ENCODE data around the gene EPHA4.

EPHA4 gene

DNA sequence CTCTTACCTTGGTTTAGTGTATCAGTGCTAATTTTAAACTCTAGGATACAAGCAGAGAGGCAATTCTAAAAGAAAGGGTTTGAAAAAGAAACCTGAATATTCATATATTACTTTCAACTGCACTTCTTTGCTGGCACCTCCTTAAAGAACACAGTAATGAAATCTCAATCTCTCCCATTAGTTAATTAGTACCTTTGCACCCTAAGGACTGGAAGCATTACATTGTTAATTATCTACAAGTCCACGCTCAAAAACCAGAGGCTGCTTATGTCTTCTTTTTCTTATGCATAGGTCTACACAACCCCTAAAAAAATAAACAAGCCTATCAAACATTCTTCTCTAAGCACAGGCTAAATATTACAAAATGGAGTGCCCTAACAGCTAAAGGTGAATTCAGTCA, 20.2 kb downstream of the EPHA4 start:
- no peak overlapping the region for H3K4me2 ChIP-seq (ENCODE audit: insufficient read depth, low read length)
- no peak for ATAC-seq (ENCODE audit: insufficient read depth, low read depth)

DNA sequence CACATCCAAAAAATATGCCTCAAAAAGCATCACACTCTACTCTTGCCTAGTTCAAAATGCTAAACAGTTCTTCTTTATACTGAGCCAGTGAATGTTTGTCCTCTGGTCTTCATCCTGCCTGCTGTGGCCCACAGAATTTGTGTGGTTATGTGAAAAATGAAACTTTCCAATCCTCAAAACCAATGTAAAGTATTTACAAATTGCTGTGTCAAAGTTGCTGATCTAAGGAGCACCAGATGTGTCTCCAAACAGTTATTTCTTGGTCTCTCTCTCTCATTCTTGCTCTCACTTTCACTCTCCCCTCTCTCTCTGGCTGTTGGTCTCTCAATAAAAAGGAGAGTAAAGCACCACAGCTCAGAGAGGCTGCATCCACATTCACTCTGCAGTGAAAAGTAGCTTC, 23.0 kb downstream of the EPHA4 start:
- H3K9me3 ChIP-seq (ENCODE audit: insufficient read depth, low read length, severe bottlenecking), result no peaks in the 10 kb centered on the region
- no peaks in the 10 kb centered on the region for H3K79me2 ChIP-seq (ENCODE audit: insufficient read depth, low read length)
- no peaks in the 10 kb centered on the region for H3K4me1 ChIP-seq (ENCODE audit: insufficient read depth, low read length)
- no peak overlapping the region for H3K4me3 ChIP-seq (ENCODE audit: low read depth in 1 of 2, low read length in 2 of 2)
- TF ChIP-seq, protein P1, sequence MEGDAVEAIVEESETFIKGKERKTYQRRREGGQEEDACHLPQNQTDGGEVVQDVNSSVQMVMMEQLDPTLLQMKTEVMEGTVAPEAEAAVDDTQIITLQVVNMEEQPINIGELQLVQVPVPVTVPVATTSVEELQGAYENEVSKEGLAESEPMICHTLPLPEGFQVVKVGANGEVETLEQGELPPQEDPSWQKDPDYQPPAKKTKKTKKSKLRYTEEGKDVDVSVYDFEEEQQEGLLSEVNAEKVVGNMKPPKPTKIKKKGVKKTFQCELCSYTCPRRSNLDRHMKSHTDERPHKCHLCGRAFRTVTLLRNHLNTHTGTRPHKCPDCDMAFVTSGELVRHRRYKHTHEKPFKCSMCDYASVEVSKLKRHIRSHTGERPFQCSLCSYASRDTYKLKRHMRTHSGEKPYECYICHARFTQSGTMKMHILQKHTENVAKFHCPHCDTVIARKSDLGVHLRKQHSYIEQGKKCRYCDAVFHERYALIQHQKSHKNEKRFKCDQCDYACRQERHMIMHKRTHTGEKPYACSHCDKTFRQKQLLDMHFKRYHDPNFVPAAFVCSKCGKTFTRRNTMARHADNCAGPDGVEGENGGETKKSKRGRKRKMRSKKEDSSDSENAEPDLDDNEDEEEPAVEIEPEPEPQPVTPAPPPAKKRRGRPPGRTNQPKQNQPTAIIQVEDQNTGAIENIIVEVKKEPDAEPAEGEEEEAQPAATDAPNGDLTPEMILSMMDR (IDR thresholded peaks at IDR 0.05; ENCODE audit: borderline replicate concordance, extremely low read depth, low read length, poor library complexity, severe bottlenecking), result no peak
- TF ChIP-seq EZH2 (IDR thresholded peaks at IDR 0.05; ENCODE audit: borderline replicate concordance, low read depth, low read length, severe bottlenecking), result no peak
- no peak overlapping the region for H3K4me2 ChIP-seq (ENCODE audit: insufficient read depth, low read length)
- no peak overlapping the region for H3K27ac ChIP-seq (ENCODE audit: low read length)
- no peaks in the 10 kb centered on the region for H3K36me3 ChIP-seq (ENCODE audit: insufficient read depth, low read length)
- H2AFZ ChIP-seq (ENCODE audit: low read depth, low read length), result no peak overlapping the region
- H3K27me3 ChIP-seq (ENCODE audit: insufficient read depth, low read length, poor library complexity), result no peaks in the 10 kb centered on the region
- H4K20me1 ChIP-seq (ENCODE audit: insufficient read depth, low read length), result no peaks in the 10 kb centered on the region
- no peak overlapping the region for H3K9ac ChIP-seq (ENCODE audit: low read depth, low read length)
- no peak for DNase-seq
- no peak for ATAC-seq (ENCODE audit: insufficient read depth, low read depth)

More for the DNA sequence above, 20.2 kb downstream of the EPHA4 start:
- no peaks in the 10 kb centered on the region for H4K20me1 ChIP-seq (ENCODE audit: insufficient read depth, low read length)
- DNase-seq, result no peak
- no peak overlapping the region for H2AFZ ChIP-seq (ENCODE audit: low read depth, low read length)
- no peaks in the 10 kb centered on the region for H3K36me3 ChIP-seq (ENCODE audit: insufficient read depth, low read length)
- H3K27me3 ChIP-seq (ENCODE audit: insufficient read depth, low read length, poor library complexity), result no peaks in the 10 kb centered on the region
- TF ChIP-seq, protein P1 (IDR thresholded peaks at IDR 0.05; ENCODE audit: borderline replicate concordance, extremely low read depth, low read length, poor library complexity, severe bottlenecking), result no peak
- TF ChIP-seq EZH2 (IDR thresholded peaks at IDR 0.05; ENCODE audit: borderline replicate concordance, low read depth, low read length, severe bottlenecking), result no peak
- no peaks in the 10 kb centered on the region for H3K4me1 ChIP-seq (ENCODE audit: insufficient read depth, low read length)
- H3K79me2 ChIP-seq (ENCODE audit: insufficient read depth, low read length), result no peaks in the 10 kb centered on the region
- no peak overlapping the region for H3K27ac ChIP-seq (ENCODE audit: low read length)
- H3K9me3 ChIP-seq (ENCODE audit: insufficient read depth, low read length, severe bottlenecking), result no peaks in the 10 kb centered on the region
- H3K4me3 ChIP-seq (ENCODE audit: low read depth in 1 of 2, low read length in 2 of 2), result no peak overlapping the region
- no peak overlapping the region for H3K9ac ChIP-seq (ENCODE audit: low read depth, low read length)

DNA sequence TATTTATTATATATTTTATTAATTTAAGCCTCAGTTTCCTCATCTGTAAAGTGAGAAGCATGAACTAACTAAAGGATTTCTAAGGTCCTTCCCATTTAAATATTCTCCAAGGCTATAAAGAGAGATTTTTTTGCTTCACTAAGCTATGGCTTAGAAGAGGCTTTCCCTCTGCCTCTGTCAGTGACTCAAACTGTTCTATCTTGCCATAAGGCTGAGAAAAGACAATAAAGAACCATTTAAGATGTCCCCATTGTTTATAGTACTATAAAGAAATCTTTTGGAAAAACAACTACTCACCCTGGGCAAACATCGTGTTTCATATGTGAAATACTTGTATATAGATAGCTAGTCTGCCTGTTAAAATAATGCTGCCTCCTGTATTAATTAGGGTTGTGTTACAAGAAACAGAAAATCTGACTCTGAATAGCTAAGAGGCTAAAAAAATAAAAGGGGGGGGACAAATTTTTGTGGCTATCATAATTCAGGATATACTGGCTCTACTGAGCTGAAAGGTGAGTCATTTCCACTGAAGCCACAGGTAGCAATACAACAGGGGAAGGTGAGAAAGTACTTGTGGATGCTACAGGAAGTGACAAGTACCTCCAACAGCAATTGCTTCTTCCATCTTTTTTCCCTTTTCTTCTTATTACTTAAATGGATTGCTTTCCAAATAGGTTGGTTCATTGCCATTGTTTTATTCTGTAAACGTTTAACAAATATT, 25.4 kb downstream of the EPHA4 start:
- Histone ChIP-seq H4K20me1 (ENCODE audit: insufficient read depth, low read length) (no peaks in the 10 kb centered on the region), H3K4me3 (ENCODE audit: low read depth in 1 of 2, low read length in 2 of 2) (no peak overlapping the region), H3K27ac (ENCODE audit: low read length) (no peak overlapping the region), H3K9ac (ENCODE audit: low read depth, low read length) (no peak overlapping the region), H3K4me1 (ENCODE audit: insufficient read depth, low read length) (no peaks in the 10 kb centered on the region), H3K36me3 (ENCODE audit: insufficient read depth, low read length) (no peaks in the 10 kb centered on the region), H3K27me3 (ENCODE audit: insufficient read depth, low read length, poor library complexity) (no peaks in the 10 kb centered on the region), H3K79me2 (ENCODE audit: insufficient read depth, low read length) (no peaks in the 10 kb centered on the region), H2AFZ (ENCODE audit: low read depth, low read length) (no peak overlapping the region), H3K9me3 (ENCODE audit: insufficient read depth, low read length, severe bottlenecking) (no peaks in the 10 kb centered on the region), H3K4me2 (ENCODE audit: insufficient read depth, low read length) (no peak overlapping the region)
- no peak for DNase-seq
- TF ChIP-seq, protein P1 (IDR thresholded peaks at IDR 0.05; ENCODE audit: borderline replicate concordance, extremely low read depth, low read length, poor library complexity, severe bottlenecking), result no peak
- no peak for TF ChIP-seq EZH2 (IDR thresholded peaks at IDR 0.05; ENCODE audit: borderline replicate concordance, low read depth, low read length, severe bottlenecking)
- ATAC-seq (ENCODE audit: insufficient read depth, low read depth), result no peak
